HG03558 (cell line): Measurements from ENCODE around the gene VPS25.

Source experiments
- ATAC-seq: cut with Tn5 transposase; IDR thresholded peaks from one replicate; pipeline ENCODE4 v1.9.1; 2021; ENCODE audit warnings: moderate number of reproducible peaks; ENCODE audit not compliant: unreplicated experiment; ENCODE audit errors: extremely low read depth

VPS25 gene

DNA sequence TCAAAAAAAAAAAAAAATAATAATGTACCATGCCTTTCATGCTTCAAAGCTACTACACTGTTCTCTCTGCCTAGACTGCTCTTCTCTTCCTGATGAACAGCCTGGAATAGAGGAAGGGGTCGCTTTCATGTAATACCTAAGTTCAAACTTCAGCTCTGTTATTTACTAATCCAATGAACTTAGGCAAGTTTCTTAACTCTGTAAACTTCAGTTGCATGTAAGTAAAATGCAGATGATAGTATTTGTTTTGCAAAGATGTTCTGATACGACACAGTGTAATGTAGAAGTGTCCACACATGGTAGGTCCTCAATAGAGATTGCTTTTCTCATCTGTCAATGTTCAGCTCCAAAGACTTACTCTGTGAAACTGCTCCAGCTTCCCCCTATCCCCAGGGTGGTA is 18.7 kb downstream of the VPS25 start:
- no peak for ATAC-seq

DNA sequence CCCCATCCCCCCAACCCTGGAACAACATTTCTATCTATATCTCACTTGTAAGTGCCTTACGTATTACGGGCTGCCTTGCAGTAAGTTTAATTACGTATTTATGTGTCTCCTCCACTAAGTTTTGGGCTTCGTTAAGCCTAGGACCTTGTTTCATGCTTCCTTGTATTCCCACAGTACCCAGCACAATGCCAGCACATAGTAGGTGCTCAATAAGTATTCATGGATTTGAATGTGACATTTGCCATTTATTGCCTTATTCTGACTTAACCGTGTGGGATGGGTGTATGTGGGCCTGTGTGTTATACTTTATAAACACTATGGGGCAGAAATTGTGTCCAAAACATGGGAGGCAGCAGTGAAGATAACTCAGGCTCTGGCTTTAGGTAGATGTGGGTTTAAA is 19.3 kb downstream of the VPS25 start:
- ATAC-seq, result no peak

DNA sequence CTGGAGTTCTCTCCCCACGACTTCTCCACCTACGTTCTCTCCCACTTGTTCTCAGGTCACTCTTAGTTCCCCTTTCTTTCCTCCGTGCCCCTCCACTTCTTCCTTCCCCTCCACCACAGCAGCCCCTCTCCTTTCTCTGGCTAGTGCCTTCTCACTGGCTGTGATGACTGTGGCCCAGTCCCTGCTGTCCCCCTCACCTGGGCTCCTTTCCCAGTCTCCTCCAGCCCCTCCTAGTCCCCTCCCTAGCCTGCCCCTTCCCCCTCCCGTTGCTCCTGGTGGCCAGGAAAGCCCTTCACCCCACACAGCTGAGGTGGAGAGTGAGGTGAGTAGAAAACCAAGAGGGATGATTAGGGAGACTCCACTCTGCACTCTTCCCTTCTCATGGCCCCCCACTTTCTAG is 21.8 kb downstream of the VPS25 start:
- ATAC-seq, result no peak

DNA sequence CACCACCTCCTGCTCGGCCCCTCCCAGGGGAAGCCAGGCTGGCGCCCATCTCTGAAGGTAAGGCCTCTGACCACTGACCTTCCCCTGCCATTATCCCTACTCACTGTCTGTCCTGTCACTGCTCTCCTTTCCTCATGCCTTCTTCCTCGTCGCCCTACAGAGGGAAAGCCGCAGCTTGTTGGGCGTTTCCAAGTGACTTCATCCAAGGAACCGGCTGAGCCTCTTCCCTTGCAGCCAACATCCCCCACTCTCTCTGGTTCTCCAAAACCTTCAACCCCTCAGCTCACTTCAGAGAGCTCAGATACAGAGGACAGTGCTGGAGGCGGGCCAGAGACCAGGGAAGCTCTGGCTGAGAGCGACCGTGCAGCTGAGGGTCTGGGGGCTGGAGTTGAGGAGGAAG is 22.2 kb downstream of the VPS25 start:
- no peak for ATAC-seq

DNA sequence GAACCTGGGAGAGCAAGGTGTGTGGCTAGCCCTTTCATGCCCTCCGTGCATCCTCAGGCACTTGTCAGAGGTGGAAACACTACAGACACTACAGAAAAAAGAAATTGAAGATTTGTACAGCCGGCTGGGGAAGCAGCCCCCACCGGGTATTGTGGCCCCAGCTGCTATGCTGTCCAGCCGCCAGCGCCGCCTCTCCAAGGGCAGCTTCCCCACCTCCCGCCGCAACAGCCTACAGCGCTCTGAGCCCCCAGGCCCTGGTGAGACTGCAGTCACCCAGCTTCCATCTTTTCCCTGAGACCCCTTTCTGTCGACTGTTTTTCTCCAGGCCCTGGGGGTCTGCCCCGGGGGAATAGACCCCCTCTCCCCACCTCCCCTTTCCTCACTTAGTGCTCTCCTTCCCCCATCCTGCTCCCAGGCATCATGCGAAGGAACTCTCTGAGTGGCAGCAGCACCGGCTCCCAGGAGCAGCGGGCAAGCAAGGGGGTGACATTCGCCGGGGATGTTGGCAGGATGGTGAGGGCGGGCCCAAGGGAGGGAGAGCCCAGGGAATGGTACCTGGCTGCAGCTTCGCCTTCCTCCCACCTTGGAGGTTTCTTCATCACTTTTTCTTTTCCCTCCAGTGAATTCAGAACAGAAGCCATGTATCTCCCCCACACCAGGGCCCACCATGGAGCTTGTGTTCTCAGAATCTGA is 23.0 kb downstream of the VPS25 start:
- ATAC-seq, result no peak

DNA sequence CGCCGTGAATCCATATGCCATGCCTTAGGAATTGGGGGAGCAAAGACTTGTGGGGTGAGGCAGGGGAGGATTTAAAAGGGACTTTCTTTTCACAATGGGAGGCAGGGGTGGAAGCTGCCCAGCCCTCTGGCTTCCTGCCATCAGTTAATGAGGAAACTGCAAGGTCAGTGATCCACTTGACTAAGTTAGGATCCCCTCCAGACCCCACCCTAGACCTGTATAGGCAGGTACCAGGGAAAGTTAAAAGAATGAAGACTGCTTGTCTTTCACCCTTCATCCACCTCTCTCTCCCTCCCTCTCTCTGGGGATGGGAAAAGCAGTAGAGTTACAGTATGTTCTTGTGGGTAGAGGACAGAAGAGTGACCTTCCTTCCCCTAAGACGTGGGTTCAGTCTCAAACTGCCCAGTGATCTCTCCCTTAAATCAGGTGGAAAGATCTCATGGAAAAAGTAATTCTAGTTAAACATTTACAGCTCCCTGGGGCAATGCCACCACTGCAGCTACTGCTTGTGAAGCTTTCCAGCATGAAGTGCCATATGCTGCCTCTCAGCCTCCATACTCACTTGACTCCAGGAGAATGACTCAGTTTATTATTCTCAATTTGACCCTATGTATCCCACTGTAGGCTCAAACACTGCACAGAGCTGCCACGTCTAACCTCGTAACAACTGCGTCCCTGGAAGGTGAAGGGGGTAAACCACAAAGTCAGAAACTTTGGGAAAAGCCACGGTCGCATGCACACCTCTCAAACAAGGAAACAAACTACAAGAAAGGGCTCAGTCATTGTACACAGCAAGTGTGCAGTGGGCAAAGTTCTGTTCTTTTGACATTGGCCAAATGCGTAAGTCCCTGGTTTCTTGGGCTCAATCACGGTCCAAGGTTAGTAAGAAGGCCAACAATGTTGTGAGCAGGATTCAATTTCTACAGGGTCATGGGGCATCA is 24.1 kb downstream of the VPS25 start:
- ATAC-seq, result no peak

DNA sequence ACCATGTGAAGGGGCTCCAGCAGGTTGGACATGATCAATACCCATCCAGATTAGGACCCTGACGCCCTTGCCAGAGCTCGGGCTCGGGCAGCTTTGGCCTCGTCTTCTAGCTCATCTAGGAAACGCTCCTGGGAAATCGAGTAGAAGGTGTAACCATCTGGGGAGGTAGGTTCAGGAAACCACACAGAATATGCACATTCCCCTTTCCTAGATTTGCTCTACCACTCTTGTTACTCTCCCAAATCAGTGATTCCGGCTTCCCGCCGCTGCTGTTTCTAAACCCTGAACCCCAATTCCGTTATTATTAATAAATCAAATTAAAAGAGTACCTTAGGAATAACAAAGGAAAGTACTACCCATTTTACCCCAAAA is 24.7 kb downstream of the VPS25 start:
- no peak for ATAC-seq

DNA sequence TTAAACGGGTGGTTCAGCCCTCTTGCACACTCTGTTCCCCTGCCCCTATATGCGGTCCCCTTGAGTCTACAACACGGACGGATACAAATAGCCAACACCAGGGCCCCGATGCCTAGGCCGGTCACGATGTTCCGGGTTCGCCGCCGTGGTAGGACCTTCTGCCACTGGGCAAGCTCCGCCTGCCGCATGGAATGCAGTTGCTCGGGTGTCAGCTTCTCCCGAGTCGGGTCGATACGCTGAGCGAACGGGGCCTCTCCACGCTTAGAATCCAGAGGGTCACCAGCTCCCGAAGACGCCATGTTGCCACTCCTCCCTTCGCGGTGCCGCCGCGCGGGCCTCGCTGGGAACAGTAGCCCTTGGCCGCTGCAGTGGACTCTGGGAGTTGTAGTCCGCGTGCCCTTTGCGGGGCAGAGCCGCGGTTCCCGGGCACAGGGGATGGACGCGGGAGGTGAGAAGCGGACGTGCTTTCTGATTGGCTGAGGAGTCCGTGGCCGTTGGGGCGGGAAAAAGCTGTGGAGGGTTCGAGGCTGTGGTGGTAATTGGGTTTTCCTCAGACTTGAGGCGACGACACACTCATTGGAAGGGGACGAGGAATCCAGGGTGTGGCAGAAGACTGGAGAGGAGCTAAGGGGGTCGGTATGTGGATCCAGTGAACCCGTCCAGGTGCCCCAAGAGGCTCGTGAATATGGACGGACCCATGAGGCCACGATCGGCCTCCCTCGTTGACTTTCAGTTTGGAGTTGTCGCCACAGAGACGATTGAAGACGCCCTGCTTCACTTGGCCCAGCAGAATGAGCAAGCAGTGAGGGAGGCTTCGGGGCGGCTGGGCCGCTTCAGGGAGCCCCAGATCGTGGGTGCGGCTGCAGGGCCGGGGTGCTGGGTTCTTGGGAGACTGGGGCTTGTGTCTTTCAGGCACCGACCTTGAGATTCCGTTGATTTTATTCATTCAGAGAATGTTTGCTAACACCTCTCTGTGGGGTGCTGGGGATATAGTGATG is 25.4 kb downstream of the VPS25 start, which contains the start of the genes CNTD1 and COA3:
TSS of gene CNTD1 (plus strand) at position 479 of the 998 bp plus-strand sequence. CDS start at position 686, 207 bp downstream.
TSS of gene COA3 (minus strand) at position 322 of the 998 bp plus-strand sequence. CDS start at position 299, 23 bp downstream.
- no peak for ATAC-seq

DNA sequence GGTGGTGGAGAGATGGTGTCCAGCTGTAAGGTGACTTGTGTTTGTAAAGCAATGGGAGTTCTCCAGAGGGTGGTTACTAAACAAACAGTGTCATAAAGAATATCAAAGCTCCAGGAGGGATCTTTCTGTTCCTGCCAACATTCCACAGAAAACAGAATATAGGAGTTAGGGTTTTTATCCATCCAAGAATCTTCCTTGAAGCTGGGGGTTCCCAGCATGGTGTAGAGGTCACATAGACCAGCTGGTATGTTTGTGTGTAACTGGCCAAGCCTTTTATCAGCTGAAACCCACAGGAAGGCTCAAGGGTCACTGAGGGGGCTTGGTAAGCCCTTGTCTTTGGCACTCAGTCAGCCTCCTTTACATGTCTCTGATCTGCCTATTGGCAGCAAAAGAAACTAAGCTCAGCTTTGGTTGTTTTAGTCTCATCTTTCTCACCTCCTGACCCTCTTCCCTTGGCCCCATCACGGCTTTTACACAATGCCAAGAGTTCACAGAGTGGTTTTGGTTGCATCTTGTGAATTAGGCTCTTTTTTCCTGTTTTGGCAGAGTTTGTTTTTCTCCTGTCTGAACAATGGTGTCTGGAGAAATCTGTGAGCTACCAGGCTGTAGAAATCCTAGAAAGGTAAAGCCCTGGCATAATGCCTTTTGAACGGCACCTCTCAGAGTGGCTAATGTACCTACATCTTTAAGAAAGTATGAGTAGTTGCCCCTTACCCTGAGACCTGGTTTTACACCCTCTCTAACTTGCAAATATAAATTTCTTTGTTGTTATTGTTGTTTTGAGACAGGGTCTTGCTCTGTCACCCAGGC is 30.0 kb downstream of the VPS25 start:
- ATAC-seq, result no peak

DNA sequence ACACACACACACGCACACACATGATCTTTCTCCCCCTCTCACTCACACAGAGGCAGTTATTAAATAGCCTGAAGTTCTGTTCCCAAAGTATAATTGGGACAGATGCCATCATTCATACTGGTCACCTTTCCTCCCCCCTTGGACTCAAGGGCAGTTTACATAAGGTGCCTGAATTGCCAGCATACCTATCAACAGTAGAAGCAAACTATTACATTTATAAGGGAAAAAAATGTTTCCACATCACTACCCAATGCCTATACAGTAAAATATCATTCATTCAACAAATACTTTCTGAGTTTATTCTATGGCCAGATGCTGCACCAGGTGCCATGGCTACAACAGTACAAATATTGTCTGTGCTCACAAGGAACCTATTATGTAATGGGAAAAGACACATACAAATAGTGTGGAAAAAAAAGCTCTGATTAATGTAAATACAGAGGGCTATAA is 31.7 kb downstream of the VPS25 start:
- ATAC-seq, result no peak

DNA sequence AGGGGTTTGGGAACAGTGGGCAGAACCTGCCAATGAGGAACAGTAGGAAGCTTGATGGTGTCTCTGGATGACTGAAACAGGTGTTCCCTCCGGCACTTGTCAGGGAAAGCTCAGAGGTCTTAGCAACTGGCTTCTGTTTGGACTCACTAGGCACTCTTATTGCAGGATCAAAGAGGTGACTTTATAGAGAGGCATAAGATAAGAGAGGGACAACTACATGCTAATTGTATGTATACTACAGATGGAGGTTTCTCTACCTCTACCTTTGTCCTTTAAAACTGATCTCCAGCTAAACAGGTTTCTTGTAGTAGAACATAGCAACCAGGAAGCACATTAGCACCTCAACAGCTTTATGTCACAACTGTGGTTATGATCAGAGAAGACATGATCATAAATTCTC is 33.0 kb downstream of the VPS25 start:
- ATAC-seq, result no peak

DNA sequence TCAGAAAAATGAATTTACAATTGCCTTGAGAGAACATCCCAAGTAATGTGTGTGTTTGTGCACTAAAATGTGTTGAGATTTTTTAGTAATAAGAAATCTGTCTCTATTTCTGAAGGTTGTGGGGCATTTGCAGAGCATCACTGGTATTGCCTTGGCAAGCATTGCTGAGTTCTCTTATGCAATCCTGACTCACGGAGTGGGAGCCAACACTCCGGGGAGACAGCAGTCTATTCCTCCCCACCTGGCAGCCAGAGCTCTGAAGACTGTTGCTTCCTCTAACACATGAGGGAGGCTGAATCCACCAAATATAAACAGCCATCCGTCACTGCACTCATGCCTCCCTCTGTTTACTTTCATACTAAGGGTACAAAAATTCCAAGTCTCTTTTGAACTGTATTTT is 36.0 kb downstream of the VPS25 start:
- no peak for ATAC-seq

DNA sequence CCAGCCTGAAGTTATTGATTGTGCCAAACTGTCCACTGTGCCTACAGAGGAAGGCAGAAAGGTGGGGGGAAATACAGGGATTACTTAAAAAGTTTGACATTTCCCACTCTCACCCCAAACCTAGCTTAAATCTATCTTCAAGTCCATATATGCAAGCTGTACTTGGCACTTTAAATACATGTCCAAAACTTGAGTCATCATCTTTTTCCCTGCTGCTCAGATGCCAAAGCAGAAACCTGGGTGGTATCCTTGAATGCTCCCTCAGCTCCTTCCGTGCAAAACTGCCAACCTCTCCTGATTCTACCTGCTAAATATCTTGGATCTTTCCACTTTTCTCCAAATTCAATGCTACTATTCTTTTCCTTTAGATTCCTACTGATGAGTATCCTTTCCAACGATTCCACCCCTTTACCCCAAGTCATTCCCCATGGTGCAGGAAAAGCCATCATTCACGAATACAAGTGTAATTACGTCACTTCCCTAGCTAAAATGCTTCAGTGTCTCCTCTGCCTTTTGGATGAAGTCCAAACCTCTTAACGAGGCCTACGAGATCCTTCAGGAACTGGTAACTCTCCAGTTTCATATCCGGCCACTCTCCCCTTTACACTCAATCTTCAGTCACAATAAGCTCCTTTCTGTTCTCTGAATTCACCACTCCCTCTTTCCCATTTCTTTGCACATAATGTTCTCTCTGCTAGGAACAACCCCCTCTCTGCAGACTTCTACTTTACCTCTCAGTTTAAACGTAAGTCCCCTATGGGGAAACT is 41.6 kb downstream of the VPS25 start:
- ATAC-seq, result no peak

DNA sequence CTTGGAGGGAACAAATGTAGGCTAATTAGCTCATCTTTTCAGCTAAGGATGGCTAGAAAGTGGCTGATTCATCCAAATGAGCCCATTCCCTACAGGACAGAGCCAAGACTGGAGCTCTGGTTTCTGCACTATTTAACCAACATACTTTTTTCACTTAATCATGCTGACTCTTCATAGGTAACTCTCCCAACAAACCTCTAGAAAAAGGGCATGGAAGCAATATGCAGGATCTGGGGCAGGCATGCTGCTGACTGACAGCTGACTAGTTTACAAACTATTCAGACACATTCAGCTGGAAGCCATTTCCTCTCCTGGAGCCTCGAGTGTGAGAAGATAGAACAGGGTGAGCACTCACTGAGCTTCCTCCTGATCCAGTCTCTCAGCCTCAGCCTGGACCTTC is 44.6 kb downstream of the VPS25 start:
- no peak for ATAC-seq

DNA sequence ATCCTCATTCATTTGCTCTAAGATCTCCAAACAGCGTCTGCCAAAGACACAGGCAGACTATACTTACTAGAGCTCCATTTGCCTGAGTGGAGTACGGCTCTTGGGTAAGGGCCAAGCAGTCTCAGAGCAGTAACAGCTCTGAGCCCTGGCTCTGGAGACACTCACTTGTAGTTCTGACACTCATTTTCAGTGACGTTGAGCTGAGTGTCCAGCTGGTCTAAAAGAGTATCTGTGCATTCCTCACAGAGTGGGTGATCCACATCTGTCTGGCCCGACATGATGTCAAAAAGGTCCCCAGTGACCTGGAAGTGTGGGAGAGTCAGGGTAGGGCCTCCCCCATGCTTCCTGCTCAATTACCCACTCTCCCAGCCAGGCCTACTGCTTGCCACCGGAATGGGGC is 45.1 kb downstream of the VPS25 start:
- ATAC-seq, result no peak

DNA sequence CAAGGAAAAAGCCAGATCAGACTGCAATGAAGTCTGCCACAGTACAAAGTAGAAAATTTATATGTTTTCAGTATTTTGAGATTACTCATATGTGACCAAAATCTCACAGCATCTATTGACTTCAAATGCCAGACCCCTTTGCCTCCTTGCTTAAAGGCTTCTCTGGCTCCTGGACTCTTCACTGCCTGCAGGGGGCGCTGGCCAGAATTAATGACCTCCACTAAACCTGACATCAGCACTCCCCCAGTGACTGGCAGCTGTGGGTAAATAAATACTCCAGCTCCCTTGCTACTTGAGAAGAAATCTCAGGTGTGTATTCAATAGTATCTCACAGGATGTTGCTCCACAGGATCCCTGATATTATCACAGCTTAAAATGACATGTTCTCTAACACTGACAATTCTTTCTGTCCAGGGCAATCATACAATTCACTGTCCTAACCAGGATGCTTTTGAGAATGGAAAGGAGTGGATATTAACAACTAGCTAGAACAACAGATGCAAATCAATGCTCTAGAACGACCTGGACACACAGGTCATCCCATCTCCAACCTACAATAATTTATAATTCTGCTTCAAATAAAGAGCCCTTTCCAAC is 46.8 kb downstream of the VPS25 start:
- ATAC-seq, result no peak

DNA sequence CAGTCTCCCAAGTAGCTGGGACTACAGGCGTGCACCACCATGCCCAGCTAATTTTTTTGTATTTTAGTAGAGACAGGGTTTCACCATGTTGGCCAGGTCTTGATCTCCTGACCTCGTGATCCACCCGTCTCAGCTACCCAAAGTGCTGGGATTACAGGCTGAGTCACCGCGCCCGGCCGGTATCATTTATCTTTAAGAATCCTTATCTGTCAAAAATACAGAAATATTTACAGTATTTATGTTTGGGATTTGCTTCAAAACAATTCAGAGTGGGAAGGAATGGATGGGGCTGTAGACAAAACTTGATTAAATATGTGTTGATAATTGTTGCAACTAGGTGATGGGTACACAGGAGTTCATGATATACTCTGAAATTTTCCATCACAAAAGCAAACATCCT is 47.9 kb downstream of the VPS25 start:
- ATAC-seq, result no peak

DNA sequence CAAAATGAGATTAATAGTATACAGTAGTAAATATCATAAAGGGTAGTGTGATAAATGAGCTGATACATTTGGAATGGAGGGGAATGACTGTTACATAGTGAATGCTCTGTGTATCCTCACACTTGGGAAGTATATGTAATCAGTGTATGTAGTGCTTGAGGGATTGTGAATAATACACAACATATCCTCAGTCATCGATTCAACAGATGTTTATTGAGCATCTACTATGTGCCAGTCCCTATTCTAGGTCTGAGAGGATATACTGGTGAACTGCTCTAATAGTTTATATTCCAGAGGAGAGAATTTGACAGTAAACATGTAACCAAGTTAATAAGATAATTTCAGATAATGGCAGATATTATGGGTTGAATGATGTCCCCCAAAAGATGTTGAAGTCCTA is 54.2 kb downstream of the VPS25 start:
- no peak for ATAC-seq
